Testis (tissue), 2 donors: Measurements from ENCODE around the gene MTMR1.

Experiments
- CTCF ChIP-seq, 3 experiments: fragments of 450-650 bp in 2 of 3; fragments of 200-600 bp in 1 of 3; sonication (generic) in 1 of 3; IDR thresholded peaks; one replicate each; pipeline ENCODE4 v1.5.1; 2016 to 2019; ENCODE audit warnings: antibody characterized with exemption in 3 of 3, mild to moderate bottlenecking in 2 of 3, moderate library complexity in 1 of 3
- POLR2A ChIP-seq: fragments of 450-650 bp; IDR thresholded peaks from one replicate; pipeline ENCODE4 v1.6.1; 2017; ENCODE audit warnings: antibody characterized with exemption, mild to moderate bottlenecking, moderate library complexity

GRCh38 chrX:150769408-150769807 lies 76.2 kb downstream of the MTMR1 start:
- TF ChIP-seq CTCF (IDR thresholded peaks at IDR 0.05): no peak
- no peak for TF ChIP-seq POLR2A
